Measurements from ENCODE around the gene LRRC4B. TPM values are rescaled to one million over a fixed set of nuclear protein-coding genes. Genes with fewer than 3 reads are reported as not detected.

LRRC4B gene
- total RNA-seq, 1 donor from 2014 or later = 1.0 TPM

DNA sequence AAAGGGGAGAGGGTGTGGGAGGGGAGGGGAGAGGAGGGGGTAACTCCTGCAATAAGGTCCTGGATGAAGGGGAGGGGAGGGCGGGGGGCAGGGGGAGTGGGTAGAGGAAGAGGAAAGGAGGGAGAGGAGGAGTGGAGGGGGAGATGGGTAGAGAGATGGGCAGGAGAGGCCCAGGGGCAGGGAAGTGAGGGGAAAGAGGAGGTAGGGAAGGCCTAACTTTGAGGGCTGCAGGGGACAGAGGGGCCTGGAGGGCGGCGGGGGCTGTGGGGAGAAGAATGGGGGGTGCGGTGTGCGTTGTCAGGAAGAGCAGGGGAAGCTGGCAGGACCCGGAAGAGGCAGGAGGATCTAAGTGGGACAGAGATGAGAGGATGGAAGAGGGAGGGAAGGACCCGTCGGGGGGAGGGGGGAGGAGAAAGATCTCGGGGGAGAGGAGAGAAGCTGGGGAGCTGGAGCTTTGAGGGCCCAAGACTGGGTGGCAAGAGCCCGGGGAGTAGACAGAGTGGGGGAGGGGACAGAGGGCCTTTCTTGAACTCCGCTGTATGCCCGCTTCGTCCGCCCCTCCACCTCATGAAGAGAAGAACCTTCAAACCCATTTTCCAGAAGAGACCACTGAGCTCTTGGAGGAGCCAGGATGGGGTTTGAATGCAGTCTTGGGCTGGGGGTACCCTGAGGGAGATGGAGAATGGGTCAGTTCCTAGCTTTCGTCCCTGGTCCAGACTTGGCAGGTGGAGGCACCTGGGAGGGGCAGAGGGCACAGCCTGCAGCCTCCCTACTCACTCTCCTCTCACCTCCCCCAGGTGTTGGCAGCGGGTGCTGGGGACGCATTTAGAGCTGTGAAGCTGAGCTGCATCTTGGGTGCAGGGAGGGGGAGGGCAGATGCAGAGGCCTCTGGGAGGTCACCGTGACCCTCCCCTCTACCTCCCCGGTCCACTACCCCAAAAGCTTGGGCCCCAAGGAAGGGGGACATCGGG is 778 bp upstream of the LRRC4B start:
- Mint-ChIP-seq H3K27ac (no peak overlapping the region), H3K4me3 (ENCODE audit: low read depth) (peak overlapping the region; percentile 16), H3K4me1 (ENCODE audit: low read depth) (no peaks in the 10 kb centered on the region), H3K36me3 (ENCODE audit: insufficient read depth) (no peaks in the 10 kb centered on the region), H3K9me3 (ENCODE audit: low read depth) (no peaks in the 10 kb centered on the region), H3K27me3 (peaks cover 60% of the 10 kb centered on the region)
- TF ChIP-seq, protein P1, sequence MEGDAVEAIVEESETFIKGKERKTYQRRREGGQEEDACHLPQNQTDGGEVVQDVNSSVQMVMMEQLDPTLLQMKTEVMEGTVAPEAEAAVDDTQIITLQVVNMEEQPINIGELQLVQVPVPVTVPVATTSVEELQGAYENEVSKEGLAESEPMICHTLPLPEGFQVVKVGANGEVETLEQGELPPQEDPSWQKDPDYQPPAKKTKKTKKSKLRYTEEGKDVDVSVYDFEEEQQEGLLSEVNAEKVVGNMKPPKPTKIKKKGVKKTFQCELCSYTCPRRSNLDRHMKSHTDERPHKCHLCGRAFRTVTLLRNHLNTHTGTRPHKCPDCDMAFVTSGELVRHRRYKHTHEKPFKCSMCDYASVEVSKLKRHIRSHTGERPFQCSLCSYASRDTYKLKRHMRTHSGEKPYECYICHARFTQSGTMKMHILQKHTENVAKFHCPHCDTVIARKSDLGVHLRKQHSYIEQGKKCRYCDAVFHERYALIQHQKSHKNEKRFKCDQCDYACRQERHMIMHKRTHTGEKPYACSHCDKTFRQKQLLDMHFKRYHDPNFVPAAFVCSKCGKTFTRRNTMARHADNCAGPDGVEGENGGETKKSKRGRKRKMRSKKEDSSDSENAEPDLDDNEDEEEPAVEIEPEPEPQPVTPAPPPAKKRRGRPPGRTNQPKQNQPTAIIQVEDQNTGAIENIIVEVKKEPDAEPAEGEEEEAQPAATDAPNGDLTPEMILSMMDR (IDR thresholded peaks at IDR 0.05; ENCODE audit: unreplicated experiment) = no peak
- DNase-seq (ENCODE audit: low spot score, unreplicated experiment) = no peak

DNA sequence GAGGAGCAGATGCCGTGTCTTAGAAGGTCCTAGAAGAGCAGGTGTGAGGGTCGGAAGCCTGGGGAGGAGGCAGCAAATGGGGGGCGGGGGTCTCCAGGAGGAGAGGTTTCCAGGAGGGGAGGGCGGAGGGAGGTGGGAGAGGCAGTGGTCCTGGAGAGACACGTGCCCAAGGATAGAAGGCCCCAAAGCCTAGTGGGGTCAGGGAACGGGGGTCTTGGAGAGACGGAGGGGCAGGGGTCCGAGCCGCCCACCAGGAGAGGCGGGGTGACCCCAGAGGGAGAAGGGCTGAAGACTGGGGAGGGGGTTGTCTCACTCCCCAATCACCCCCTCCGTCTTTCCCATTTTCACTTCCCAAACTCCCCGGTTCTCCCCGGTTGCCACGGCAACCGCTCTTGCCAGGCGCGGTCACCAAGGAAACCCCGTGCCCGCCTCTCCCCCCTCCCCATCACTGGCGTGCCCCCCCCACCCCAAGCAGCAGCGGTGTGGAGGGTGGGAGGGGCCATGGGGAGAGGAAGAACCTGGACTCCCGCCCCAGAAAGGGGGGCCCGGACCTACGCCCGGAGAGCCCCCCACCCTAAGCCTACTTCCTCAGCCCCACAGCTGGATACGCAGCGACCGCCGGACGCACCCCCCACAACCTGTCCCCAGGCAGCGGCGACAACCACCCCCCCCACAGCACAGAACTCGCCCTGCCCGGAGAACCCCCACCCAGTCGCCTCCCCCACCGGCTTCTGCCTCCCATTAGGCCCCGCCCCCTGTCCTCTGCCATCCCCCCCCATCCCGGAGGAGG is 988 bp downstream of the LRRC4B start:
- Mint-ChIP-seq H3K36me3 (ENCODE audit: insufficient read depth) (no peaks in the 10 kb centered on the region), H3K27me3 (peaks cover 71% of the 10 kb centered on the region), H3K4me1 (ENCODE audit: low read depth) (no peaks in the 10 kb centered on the region), H3K4me3 (ENCODE audit: low read depth) (no peak overlapping the region), H3K27ac (no peak overlapping the region), H3K9me3 (ENCODE audit: low read depth) (no peaks in the 10 kb centered on the region)
- TF ChIP-seq, protein P1 (IDR thresholded peaks at IDR 0.05; ENCODE audit: unreplicated experiment) = no peak
- DNase-seq (ENCODE audit: low spot score, unreplicated experiment) = no peak

DNA sequence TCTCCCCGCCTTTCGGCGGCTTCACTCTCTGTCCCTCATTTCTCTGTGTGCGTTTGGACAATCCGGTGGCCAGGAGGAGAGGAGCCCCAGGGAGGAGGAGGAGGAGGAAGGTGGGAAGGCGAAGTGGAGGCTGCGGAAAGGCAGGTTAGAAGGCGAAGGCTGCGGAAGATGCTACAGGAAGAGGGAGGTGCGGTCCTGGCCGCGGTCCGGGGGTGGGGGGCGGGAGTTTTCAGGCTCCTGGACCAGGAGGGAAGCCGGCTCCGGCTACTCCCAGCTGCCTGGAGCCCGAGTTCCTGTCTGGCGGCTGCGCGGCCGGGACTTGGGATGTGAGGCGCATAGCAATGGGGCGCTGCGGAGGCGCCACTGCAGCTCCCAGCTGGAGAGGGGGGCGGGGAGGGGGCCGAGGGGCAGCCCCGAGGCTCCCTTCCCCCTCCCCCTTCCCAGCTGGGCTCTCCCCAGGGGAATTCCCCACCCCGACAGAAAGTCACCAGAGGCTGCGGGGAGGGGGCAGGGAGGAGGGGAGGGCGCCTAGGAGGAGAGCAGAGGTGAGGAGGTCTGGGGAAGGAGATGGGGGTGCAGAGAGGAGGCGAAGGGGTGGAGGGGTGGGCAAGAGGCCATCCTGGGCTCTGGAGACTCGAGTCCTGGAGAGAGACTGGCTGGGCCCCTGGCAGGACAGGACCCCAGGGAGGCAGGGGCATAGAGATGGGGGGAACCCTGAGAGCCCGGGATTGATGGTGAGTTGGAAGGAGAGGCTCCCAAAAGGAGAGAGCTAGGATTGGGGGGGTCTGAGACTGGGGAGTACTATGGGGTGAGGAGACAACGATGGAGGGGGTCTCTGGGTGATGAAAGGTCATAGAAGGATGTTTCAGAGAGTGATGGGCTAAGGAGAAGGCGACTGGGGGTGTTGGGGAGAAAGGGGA is 2.0 kb downstream of the LRRC4B start:
- Mint-ChIP-seq H3K27me3 (peaks cover 65% of the 10 kb centered on the region), H3K9me3 (ENCODE audit: low read depth) (no peaks in the 10 kb centered on the region), H3K36me3 (ENCODE audit: insufficient read depth) (no peaks in the 10 kb centered on the region), H3K27ac (no peak overlapping the region), H3K4me1 (ENCODE audit: low read depth) (no peaks in the 10 kb centered on the region), H3K4me3 (ENCODE audit: low read depth) (no peak overlapping the region)
- TF ChIP-seq, protein P1 (IDR thresholded peaks at IDR 0.05; ENCODE audit: unreplicated experiment) = no peak
- DNase-seq (ENCODE audit: low spot score, unreplicated experiment) = no peak

DNA sequence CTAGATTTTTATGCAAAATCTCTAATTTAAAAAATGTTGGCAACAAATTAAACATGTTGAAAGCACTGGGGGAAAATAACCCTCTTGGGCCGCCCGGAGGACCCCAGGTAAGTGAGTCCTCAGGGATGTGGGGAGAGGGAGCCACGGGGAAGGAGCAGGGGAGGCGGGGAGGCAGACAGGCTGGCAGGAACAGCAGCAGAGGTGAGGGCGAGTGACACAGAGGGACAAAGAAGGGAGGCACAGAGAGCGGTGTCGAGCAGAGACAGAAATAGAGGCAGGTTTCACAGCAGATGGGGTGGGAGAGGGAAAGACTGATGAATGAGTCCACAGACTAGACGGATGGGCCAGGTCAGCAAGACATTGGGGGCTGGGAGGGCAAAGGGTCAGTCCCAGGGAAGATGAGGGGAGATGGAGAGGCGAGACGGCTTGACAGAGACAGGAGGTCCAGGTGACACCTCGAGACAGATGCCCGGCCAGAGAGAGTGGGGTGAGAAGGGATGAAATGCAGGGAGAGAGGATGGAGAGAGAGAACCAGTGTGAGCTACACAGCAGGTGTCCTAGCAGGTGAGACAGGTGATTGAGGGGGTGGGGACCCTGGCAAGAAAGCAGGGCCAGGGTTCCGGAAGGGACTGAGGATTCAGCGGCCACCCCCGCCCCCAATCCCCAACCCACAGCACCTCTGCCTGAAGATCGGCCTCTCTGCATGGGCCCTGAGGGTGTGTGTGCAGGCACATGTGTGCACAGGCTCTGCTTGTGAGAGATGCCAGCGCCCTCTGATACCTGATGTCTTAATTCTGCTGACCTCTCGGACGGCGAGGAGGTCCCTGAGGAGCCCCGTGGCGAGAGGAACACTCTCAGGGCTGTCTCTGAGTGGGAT is 3.8 kb downstream of the LRRC4B start:
- Mint-ChIP-seq H3K9me3 (ENCODE audit: low read depth) (no peaks in the 10 kb centered on the region), H3K4me3 (ENCODE audit: low read depth) (no peak overlapping the region), H3K4me1 (ENCODE audit: low read depth) (no peaks in the 10 kb centered on the region), H3K27ac (no peak overlapping the region), H3K36me3 (ENCODE audit: insufficient read depth) (no peaks in the 10 kb centered on the region), H3K27me3 (peaks cover 60% of the 10 kb centered on the region)
- TF ChIP-seq, protein P1 (IDR thresholded peaks at IDR 0.05; ENCODE audit: unreplicated experiment) = no peak
- no peak for DNase-seq (ENCODE audit: low spot score, unreplicated experiment)

All from progenitor cell of endocrine pancreas (in vitro differentiated cells).